GM21367 (cell line): ENCODE results near the gene SERPINA3.

Source experiments
- ATAC-seq: cut with Tn5 transposase; IDR thresholded peaks from one replicate; pipeline ENCODE4 v1.9.1; 2021; ENCODE audit not compliant: unreplicated experiment

Gene SERPINA3

DNA sequence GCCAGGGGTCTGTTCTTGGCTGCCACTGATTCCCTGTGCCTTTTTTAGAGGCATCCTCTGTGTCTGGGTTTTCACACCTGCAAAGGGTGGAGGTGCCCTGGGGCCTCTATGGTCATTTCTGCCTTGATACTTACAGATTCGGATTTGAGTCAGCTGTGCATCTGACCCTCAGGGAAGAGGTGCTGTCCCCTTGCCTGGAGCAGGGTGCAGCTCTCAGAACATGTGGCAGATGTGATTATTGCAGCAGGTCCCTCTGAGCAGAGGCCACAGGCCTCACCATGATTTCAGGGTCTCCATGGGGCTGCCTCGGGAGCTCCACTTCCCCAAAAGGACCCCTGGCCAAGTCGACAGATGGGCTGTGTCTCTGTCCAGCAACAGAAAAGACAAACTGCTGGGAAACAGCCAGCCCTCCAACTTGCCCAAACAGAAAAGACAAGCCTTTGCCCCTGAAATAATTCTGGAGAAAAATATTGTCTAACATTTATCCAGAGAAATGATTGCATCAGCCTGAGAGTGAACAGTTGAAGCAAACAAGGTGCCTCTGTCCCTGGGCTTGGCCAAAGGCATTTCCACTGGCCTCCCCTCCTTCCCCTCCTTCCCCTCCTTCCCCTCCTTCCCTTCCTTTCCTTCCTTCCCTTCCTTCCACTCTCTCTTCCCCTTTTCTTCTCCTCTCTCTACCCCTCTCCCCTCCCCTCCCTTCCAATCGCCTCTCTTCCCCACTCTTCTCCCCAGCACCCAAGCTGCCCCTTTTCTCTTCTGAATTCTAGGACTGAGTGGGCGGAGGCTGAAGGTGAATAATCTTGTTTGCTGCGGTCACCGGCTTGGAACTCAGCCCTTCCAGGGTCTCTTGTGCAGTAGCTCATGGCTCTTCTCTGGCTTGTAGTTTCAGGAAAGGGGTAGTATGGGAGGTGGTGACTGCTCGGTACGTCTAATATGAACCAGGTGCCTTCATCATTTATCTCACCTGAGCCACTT is 676 bp downstream of the SERPINA3 start:
- ATAC-seq = no peak

GRCh38 chr14:94613720-94614644 is 1.8 kb downstream of the SERPINA3 start:
- no peak for ATAC-seq

GRCh38 chr14:94614802-94615201 is 2.6 kb downstream of the SERPINA3 start:
- no peak for ATAC-seq

DNA sequence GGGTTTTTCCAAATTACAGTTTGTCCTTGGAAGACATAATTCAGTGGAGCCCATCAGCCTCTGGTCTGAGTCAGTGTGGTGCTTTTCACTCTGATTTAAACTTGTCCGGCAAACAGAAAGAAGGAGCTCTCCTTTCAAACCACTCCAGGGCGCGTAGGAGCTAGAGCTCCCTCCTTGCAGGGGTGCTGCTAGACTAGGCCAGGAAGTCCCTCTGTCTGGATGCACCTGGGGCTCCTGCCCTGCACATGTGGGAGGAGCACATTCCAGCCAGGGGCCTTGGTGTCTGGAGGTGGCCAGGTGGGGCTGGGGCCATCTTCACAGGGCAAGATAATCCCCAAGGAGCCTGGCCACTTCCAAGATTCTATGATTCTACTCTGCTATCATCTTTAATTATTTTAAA is 3.1 kb downstream of the SERPINA3 start:
- no peak for ATAC-seq

DNA sequence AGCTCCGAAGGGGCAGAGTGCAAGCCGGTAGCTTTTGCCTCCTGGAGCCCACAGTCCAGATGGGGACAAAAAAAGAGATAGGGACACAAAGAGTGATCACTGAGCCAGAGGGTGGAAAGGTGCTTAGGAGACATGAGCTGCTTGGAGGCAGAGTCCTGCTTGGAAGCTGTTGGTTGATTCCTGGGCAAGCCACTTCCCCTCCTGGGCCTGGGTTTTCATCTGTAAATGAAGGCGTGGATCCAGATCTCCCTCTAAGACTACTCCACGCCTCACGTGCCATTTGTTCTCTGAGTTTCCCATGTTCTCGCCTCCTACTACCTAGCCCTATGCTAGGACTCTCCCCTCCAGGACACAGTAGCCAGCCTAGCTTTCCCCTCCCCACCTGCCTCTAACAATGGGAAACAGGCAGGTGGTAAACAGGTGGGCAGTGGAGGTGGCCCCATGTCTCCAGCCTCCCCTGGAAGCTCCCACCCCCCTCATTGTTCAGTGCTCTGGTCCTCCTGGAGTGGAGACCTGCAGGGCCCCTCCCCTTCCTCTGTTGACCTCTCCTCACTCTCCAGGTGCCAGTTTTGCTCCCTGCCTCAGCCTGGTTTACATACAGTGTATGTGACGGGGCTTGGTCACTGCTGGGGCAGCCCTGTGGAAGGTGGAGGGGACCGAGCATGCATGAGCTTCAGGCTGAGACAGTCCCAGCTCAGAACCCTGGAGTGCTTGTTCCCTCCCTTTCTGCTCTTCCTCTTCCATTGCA is 3.8 kb downstream of the SERPINA3 start:
- ATAC-seq = no peak

GRCh38 chr14:94617366-94617941 is 5.3 kb downstream of the SERPINA3 start:
- no peak for ATAC-seq

- no peak for ATAC-seq
These were observed 6.0 kb downstream of the SERPINA3 start for GRCh38 chr14:94617988-94618822.

DNA sequence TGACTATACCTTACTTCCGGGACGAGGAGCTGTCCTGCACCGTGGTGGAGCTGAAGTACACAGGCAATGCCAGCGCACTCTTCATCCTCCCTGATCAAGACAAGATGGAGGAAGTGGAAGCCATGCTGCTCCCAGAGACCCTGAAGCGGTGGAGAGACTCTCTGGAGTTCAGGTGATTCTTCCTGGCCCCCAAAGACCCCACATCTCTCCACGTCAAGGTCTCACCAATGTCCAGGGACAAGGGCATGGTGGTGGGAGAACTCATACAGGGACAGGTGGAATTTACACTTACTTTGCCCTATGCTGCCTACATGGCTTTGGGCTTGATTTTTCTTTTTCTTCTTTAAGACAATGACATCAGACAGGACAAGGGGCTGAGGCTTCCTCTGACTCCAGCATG is 7.1 kb downstream of the SERPINA3 start:
- no peak for ATAC-seq

DNA sequence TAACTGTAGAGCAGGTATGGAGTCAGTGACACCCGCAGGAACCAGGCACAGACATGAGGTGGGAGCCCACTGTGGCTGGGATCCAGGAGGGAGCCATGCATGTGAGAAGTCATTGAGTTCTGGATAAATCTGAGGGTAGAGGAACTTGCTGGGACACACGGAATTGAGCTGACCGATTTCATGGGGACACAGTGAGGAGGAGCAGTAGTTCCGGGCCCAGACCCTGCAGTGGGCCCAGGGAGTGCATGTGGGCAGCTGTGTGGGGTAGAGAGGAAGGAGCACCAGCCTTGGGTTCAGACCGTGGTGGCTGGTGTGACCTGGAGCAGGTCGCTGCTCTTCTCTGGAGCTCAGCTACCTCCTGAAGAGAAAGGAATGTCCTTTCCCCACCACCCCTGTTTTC is 8.4 kb downstream of the SERPINA3 start:
- ATAC-seq = no peak

DNA sequence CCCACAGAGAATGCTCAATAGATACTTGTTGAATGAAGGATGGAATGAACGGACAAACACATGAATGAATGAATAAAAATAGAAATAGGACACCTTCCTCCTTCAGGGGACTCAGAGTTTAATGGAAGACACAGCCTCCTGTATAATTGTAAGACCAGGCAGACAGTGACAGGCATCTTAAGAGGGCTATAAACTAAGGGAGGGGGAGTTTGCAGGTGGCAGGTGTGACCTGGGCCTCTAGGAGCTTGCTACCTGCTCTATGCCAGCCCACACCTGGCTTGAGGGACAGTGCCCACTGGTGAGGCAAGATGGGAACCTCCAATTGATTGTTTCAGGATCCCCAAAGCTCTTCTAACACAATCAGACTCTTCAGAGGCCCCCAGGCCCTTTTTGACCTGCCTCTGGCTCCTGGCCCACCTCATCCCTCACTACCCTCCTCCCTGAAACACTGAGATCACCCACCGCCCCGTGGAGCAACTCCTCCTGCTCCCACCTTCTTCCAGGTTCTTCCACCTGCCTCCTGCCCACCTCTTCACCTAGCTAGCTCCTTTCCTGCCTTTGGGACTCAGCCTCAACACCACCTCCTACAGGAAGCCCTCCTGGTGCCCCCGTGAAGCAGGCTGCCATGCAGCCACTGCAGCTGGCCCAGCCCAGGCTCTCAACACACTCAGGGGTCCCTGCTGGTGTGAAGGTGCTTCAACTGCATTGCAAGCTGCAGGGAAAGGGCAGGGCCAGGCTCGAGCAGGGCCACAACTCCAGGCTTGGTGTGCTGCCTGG is 9.4 kb downstream of the SERPINA3 start:
- no peak for ATAC-seq

GRCh38 chr14:94622653-94623421 is 10.6 kb downstream of the SERPINA3 start:
- ATAC-seq = no peak

DNA sequence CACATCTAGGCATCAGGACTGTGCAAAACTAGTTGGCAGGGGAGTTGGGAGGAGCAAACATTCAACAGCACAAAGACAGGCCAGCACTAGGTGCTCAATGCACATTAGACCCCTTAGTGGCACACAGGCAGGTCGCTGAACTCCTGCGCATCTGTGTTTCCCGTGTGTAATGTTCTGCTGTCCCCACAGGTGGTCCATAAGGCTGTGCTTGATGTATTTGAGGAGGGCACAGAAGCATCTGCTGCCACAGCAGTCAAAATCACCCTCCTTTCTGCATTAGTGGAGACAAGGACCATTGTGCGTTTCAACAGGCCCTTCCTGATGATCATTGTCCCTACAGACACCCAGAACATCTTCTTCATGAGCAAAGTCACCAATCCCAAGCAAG is 11.2 kb downstream of the SERPINA3 start:
- no peak for ATAC-seq

DNA sequence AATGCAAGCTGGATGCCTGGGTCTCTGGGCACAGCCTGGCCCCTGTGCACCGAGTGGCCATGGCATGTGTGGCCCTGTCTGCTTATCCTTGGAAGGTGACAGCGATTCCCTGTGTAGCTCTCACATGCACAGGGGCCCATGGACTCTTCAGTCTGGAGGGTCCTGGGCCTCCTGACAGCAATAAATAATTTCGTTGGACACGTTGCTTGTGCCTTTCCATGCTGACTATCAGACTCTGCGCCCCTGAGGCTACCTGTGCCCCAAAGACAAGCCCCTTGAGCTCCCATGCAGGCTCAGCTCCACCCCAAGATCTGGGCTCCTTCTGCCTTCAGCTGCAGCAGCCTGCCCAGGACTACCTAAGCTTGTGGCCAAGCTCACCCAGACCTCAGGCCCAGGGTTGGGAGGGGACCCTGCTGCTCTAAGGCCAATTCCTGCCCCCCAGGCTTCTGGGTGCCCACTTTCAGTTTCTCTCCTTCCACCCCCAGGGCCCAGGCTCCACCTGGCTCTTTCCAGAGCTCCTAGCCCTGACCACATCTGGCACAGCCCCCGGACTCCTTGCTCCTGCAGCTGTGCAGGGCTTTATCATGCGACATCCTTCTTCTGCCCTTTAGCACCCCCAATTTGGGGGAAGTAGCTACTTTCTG is 11.8 kb downstream of the SERPINA3 start:
- ATAC-seq = no peak

- ATAC-seq = no peak
These were observed 12.6 kb downstream of the SERPINA3 start for GRCh38 chr14:94624537-94625352.

- no peak for ATAC-seq
These were observed 13.1 kb downstream of the SERPINA3 start for GRCh38 chr14:94625353-94625635.

GRCh38 chr14:94628578-94628977 is 16.4 kb downstream of the SERPINA3 start:
- no peak for ATAC-seq

- no peak for ATAC-seq
These were observed 18.2 kb downstream of the SERPINA3 start for GRCh38 chr14:94630396-94630795.
